AG04449 (cell line): Measurements from ENCODE around the gene KCNH8.
"Not testable (repeated sequence)": the region's sequence is repeated elsewhere in the genome, so short reads cannot be mapped to it uniquely, and the experiment has no call there.

Experiments
- CTCF ChIA-PET: fragments of 350-600 bp; formaldehyde crosslinking; extraction: SDS; loops from one replicate; lab custom pipeline; 2021; ENCODE audit warnings: antibody characterized with exemption; lab: Yijun Ruan, JAX
- POLR2A ChIA-PET: fragments of 400-600, 350-600 bp; formaldehyde crosslinking; extraction: SDS; loops from one replicate; lab custom pipeline; 2020; ENCODE audit warnings: antibody characterized with exemption, inconsistent platforms; lab: Yijun Ruan, JAX
- DNase-seq: peaks from one replicate; pipeline ENCODE4 v3.0.0-alpha.2; 2010; ENCODE audit warnings: low read depth, low spot score
- H3K4me3 ChIP-seq: 2 replicates; pipeline ENCODE4 v1.5.1; 2011; ENCODE audit warnings: low read depth, mild to moderate bottlenecking, control low read depth, low read length
- TF ChIP-seq, protein P1 (sequence below): IDR thresholded peaks from one replicate; pipeline ENCODE4 v1.5.1; 2011; ENCODE audit warnings: mild to moderate bottlenecking, moderate library complexity, low read length, control low read depth, inconsistent platforms; ENCODE audit not compliant: insufficient read depth; ENCODE audit errors: missing control alignments

The KCNH8 gene

GRCh38 chr3:19229086-19229485 lies 80.8 kb downstream of the KCNH8 start:
- CTCF ChIA-PET = no interaction called here
- POLR2A ChIA-PET = no interaction called here

DNA sequence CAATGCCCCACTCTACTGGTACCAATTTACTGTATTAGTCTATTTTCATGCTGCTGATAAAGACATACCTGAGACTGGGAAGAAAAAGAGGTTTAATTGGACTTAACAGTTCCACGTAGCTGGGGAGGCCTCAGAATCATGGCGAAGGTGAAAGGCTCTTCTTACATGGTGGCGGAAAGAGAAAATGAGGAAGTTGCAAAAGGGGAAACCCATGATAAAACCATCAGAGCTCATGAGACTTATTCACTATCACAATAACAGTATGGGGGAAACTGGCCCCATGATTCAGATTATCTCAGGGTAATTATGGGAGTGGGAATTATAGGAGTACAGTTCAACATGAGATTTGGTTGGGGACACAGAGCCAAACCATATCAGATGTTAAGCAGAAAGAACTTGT lies 81.6 kb downstream of the KCNH8 start:
- CTCF ChIA-PET, DNase-seq, H3K4me3 ChIP-seq, POLR2A ChIA-PET: not testable (repeated sequence)

More at GRCh38 chr3:19229086-19229485, 80.8 kb downstream of the KCNH8 start:
- TF ChIP-seq, protein P1, sequence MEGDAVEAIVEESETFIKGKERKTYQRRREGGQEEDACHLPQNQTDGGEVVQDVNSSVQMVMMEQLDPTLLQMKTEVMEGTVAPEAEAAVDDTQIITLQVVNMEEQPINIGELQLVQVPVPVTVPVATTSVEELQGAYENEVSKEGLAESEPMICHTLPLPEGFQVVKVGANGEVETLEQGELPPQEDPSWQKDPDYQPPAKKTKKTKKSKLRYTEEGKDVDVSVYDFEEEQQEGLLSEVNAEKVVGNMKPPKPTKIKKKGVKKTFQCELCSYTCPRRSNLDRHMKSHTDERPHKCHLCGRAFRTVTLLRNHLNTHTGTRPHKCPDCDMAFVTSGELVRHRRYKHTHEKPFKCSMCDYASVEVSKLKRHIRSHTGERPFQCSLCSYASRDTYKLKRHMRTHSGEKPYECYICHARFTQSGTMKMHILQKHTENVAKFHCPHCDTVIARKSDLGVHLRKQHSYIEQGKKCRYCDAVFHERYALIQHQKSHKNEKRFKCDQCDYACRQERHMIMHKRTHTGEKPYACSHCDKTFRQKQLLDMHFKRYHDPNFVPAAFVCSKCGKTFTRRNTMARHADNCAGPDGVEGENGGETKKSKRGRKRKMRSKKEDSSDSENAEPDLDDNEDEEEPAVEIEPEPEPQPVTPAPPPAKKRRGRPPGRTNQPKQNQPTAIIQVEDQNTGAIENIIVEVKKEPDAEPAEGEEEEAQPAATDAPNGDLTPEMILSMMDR = no peak
- DNase-seq = no peak
- H3K4me3 ChIP-seq = no peak overlapping the region

- TF ChIP-seq, protein P1 = no peak
- no peak overlapping the region for H3K4me3 ChIP-seq
- no peak for DNase-seq
- CTCF ChIA-PET = no interaction called here
- POLR2A ChIA-PET = no interaction called here
Measured at GRCh38 chr3:19231792-19232461, 83.6 kb downstream of the KCNH8 start.

GRCh38 chr3:19232566-19232965 lies 84.3 kb downstream of the KCNH8 start:
- TF ChIP-seq, protein P1 = no peak
- POLR2A ChIA-PET = no interaction called here
- no peak for DNase-seq
- CTCF ChIA-PET = no interaction called here
- H3K4me3 ChIP-seq = no peak overlapping the region

GRCh38 chr3:19233882-19234784 lies 85.8 kb downstream of the KCNH8 start:
- H3K4me3 ChIP-seq, CTCF ChIA-PET, POLR2A ChIA-PET, DNase-seq: not testable (repeated sequence)

- H3K4me3 ChIP-seq = no peak overlapping the region
- no peak for DNase-seq
- ChIA-PET CTCF (no interaction called here), POLR2A (no interaction called here)
- TF ChIP-seq, protein P1 = no peak
Measured at GRCh38 chr3:19248143-19248542, 99.8 kb downstream of the KCNH8 start.

DNA sequence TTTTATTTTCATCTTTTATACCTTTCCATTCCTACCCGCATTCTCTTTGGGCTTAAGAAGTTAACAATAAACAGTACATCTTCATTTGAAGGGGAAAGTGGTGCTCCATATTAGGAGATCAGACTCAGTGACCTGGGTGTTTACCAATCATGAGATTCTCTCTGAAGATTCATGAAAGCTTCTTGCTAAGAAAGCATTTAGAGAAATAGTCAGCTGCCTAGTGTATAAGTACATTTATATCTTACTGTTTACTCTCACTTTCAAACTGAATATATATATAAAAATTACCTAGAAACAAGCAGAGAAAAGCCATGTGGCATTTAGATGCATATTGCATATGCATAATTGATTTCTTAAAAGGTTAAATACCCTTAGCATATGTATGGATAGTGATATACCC lies 100.5 kb downstream of the KCNH8 start:
- ChIA-PET CTCF (no interaction called here), POLR2A (no interaction called here)
- no peak overlapping the region for H3K4me3 ChIP-seq
- no peak for DNase-seq
- TF ChIP-seq, protein P1 = no peak
